ENCODE measurements around the gene GLTPD2. TPM values are rescaled to one million over a fixed set of nuclear protein-coding genes. Genes with fewer than 3 reads are reported as not detected.

The GLTPD2 gene
- total and polyA plus RNA-seq, 10 of the 15 experiments (the other 5 are each of a cell fraction or from before 2014, with no cell fraction given): 0.16 to 0.34 TPM; not detected in 8

DNA sequence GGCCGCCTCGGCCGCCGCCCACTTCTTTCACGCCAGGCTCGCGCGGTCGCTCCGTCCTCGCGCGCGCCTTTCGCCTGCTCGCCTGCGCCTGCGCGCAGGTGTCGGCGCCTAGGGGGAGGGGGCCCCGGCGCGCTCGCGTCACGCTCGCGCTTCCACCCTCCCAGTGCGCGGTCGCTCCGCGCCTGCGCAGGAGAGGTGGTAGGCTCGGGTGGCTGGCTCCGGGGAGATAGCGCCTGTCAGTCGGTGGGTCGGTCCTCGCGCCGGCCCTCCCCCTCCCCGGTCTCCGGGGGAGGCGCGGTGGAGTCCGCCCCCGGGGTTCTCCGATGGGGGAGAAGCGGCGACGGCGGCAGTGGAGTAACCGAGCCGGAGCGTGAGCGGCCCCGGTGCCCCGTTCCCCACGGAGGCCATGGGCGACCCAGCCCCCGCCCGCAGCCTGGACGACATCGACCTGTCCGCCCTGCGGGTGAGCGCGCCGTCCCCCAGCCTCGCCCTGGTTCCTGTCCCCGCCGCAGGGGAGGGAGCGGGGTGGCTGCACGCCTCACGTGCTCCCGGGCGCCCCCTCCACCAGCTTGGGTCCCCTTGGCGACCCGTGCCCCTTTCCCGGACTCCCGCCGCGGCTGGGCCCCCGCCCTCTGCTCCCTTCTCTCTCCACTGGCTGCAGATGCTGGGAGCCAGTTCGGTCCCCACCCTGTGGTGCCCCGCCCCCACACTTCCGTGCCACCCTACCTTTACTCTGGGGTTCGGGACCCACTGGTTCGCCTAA is 44.6 kb downstream of the GLTPD2 start, which contains the start of gene MINK1 (continued):
- TF ChIP-seq HSF1 (IDR thresholded peaks at IDR 0.05; ENCODE audit: low read depth, low read length) (no peak), BCL11A (IDR thresholded peaks at IDR 0.05; ENCODE audit: low read depth, low read length) (no peak), SMAD5 (IDR thresholded peaks at IDR 0.05; ENCODE audit: low read depth) (no peak)

DNA sequence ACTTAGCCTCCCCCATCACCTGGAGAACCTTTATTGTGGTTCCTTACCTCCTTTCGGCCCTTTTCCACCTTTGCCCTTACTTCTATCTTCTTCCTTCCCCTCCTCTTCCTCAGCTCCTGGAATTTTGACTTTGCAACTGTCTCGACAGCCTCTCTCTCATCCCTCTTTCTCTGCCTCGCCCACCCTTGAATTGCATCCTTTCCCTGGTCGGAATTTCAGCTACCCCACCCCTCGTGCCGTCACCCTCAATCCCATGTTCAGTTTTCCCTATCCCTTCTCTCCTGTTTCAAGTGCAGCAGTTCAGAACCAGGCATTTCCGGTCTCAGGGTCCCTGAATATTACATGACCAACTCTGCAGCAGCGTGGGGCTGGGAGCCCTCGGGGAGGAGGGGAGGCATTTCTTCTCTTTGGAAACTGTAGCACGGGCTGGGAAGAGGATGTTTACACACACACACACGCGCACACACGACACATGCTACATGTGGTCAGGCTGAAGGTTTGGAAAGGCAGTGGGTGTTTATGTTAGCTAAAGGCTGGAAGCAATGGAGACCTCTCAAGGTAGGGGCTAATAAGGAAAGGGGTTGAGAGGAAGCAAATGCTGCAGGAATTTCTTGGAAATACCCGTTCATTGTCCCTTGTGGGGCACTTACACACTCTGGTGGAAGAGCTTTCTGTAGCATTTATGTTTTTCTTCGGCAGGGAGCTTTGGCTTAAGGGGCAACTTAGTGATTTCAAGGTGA is 45.3 kb downstream of the GLTPD2 start:
- Histone ChIP-seq H4K20me1 (ENCODE audit: control insufficient read depth, insufficient read depth) (peaks cover 9% of the 10 kb centered on the region; the same call in 1 of the 2 replicates), H2AFZ (ENCODE audit: control insufficient read depth, low read depth, low read length) (peak overlapping the region; percentile 79), H3K36me3 (ENCODE audit: control insufficient read depth in 2 of 2, insufficient read depth in 2 of 2, low read length in 1 of 2) (no peaks in the 10 kb centered on the region; a peak in 2 of 4 replicates), H3K4me1 (ENCODE audit: control insufficient read depth, insufficient read depth, low read length) (peaks cover 23% of the 10 kb centered on the region), H3K4me2 (ENCODE audit: control insufficient read depth, insufficient read depth) (peak overlapping the region; percentile 73), H3K27ac (ENCODE audit: control insufficient read depth, insufficient read depth) (peak overlapping the region; percentile 76; the same call in 1 of the 2 replicates), H3K27me3 (replicated peaks in 1 of 2; ENCODE audit: control insufficient read depth in 2 of 2, insufficient read depth in 2 of 2, low read length in 1 of 2) (no peaks in the 10 kb centered on the region), H3K9me3 (replicated peaks; ENCODE audit: control insufficient read depth, insufficient read depth, low read length) (no peaks in the 10 kb centered on the region), H3K4me3 (peak overlapping the region; percentile 82), H3K9ac (ENCODE audit: control insufficient read depth, insufficient read depth, low read length) (peak overlapping the region; percentile 65), H3K79me2 (ENCODE audit: control insufficient read depth, insufficient read depth, low read length) (peaks cover 33% of the 10 kb centered on the region)
- in situ Hi-C loops (cut with MboI) (no loop called here), intact Hi-C loops (cut with micrococcal nuclease; ENCODE audit: unreplicated experiment) (no loop called here)
- SMC1A ChIA-PET (ENCODE audit: uncharacterized antibody, unreplicated experiment): interaction anchor here (1.0 kb wide), 1 partner anchor 124 kb away, joined by 3 read pairs; the partner anchor contains the start of gene ARRB2
- no TSS peak for BruUV-seq (replicated peaks)
- no peak for FAIRE-seq
- ATAC-seq: peak; percentile 9; the same call in 1 of the 3 replicates
- no peak for DNase-seq (ENCODE audit: low read depth, low spot score)
- CTCF ChIA-PET: interaction anchor here (0.6 kb wide), 1 partner anchor 146 kb away, joined by 3 read pairs; no protein-coding TSS in a partner anchor
- POLR2A ChIA-PET: interaction anchor here (0.5 to 1.3 kb wide), 5 partner anchors 9 to 48 kb away, joined by 3 to 5 read pairs (median 4); partner anchors contain the start of gene PSMB6
- 4% methylated on average over 15 of the region's 15 CpGs for WGBS (ENCODE audit: insufficient coverage, insufficient replicate concordance, low lambda C conversion rate, missing lambda C conversion rate)
- RAD21 ChIA-PET (ENCODE audit: unreplicated experiment): interaction anchor here (1.8 to 2.0 kb wide), 2 partner anchors 44 to 124 kb away, joined by 5 to 7 read pairs; partner anchors contain the start of gene ARRB2
- no peak for TF ChIP-seq PML (IDR thresholded peaks at IDR 0.05; ENCODE audit: low read length)
- TF ChIP-seq POLR2AphosphoS2 (IDR thresholded peaks at IDR 0.05; ENCODE audit: low read depth, low read length): no peak
- peak; percentile 24 for TF ChIP-seq FOXK2 (IDR thresholded peaks at IDR 0.05)
- no peak for TF ChIP-seq NR2F1 (conservative IDR thresholded peaks at IDR 0.05)
- TF ChIP-seq GABPA (IDR thresholded peaks at IDR 0.05; ENCODE audit: low read depth): no peak
- TF ChIP-seq, protein P1, sequence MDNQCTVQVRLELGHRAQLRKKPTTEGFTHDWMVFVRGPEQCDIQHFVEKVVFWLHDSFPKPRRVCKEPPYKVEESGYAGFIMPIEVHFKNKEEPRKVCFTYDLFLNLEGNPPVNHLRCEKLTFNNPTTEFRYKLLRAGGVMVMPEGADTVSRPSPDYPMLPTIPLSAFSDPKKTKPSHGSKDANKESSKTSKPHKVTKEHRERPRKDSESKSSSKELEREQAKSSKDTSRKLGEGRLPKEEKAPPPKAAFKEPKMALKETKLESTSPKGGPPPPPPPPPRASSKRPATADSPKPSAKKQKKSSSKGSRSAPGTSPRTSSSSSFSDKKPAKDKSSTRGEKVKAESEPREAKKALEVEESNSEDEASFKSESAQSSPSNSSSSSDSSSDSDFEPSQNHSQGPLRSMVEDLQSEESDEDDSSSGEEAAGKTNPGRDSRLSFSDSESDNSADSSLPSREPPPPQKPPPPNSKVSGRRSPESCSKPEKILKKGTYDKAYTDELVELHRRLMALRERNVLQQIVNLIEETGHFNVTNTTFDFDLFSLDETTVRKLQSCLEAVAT (IDR thresholded peaks at IDR 0.05): peak; percentile 49; the same call in 1 of the 2 replicates
- TF ChIP-seq BHLHE40 (IDR thresholded peaks at IDR 0.05; ENCODE audit: borderline replicate concordance in 1 of 2, low read depth in 2 of 2, low read length in 1 of 2): peak in 1 of 2 experiments; percentile 36; a peak in 1 of 4 replicates
- TF ChIP-seq MXI1 (IDR thresholded peaks at IDR 0.05; ENCODE audit: low read depth, low read length): peak; percentile 54; the same call in 1 of the 2 replicates
- TF ChIP-seq, protein P2, sequence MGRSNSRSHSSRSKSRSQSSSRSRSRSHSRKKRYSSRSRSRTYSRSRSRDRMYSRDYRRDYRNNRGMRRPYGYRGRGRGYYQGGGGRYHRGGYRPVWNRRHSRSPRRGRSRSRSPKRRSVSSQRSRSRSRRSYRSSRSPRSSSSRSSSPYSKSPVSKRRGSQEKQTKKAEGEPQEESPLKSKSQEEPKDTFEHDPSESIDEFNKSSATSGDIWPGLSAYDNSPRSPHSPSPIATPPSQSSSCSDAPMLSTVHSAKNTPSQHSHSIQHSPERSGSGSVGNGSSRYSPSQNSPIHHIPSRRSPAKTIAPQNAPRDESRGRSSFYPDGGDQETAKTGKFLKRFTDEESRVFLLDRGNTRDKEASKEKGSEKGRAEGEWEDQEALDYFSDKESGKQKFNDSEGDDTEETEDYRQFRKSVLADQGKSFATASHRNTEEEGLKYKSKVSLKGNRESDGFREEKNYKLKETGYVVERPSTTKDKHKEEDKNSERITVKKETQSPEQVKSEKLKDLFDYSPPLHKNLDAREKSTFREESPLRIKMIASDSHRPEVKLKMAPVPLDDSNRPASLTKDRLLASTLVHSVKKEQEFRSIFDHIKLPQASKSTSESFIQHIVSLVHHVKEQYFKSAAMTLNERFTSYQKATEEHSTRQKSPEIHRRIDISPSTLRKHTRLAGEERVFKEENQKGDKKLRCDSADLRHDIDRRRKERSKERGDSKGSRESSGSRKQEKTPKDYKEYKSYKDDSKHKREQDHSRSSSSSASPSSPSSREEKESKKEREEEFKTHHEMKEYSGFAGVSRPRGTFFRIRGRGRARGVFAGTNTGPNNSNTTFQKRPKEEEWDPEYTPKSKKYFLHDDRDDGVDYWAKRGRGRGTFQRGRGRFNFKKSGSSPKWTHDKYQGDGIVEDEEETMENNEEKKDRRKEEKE (IDR thresholded peaks at IDR 0.05): no peak
- no peak for TF ChIP-seq TCF7 (IDR thresholded peaks at IDR 0.05; ENCODE audit: borderline replicate concordance)
- TF ChIP-seq EED (IDR thresholded peaks at IDR 0.05; ENCODE audit: low read depth): peak; percentile 28
- TF ChIP-seq ZNF622 (IDR thresholded peaks at IDR 0.05): no peak
